Neuron (in vitro differentiated cells): Measurements from ENCODE around the gene OR10W1.

Source experiments
- H2AFZ ChIP-seq: one replicate; pipeline ENCODE4 v1.6.1; 2013; ENCODE audit warnings: low read depth, mild to moderate bottlenecking, inconsistent platforms, low read length, moderate library complexity
- H3K27me3 ChIP-seq: one replicate; pipeline ENCODE4 v1.6.1; 2013; ENCODE audit warnings: low read length; ENCODE audit not compliant: insufficient read depth
- H3K36me3 ChIP-seq: one replicate; pipeline ENCODE4 v1.6.1; 2013; ENCODE audit warnings: low read length; ENCODE audit not compliant: insufficient read depth
- H3K4me1 ChIP-seq: one replicate; pipeline ENCODE4 v1.6.1; 2013; ENCODE audit warnings: low read length; ENCODE audit not compliant: insufficient read depth
- H3K4me3 ChIP-seq: 2 replicates; pipeline ENCODE4 v1.5.1; 2013; ENCODE audit warnings: mild to moderate bottlenecking, low read length, moderate library complexity
- H3K9me3 ChIP-seq: one replicate; pipeline ENCODE4 v1.6.1; 2013; ENCODE audit warnings: low read length

OR10W1 gene, protein sequence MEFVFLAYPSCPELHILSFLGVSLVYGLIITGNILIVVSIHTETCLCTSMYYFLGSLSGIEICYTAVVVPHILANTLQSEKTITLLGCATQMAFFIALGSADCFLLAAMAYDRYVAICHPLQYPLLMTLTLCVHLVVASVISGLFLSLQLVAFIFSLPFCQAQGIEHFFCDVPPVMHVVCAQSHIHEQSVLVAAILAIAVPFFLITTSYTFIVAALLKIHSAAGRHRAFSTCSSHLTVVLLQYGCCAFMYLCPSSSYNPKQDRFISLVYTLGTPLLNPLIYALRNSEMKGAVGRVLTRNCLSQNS

DNA sequence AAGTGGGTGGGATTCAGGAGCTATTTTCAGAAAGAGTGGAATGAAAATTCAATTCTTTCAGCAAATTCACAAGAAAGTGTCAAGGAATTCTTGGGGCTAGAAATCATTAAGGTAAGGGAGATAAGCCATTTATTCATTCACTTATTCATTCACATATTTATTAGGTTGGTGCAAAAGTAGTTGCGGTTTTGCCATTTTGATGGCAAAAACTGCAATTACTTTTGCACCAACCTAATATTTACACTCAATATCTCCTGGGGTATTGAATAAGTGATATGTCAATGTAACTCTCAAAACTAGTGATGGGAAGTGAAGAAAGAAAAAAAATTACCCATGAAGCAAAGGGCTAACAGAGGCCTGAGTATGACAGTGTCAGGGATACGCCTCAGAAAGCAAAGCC, at the start of gene OR10W1:
Gene OR10W1 (minus strand): TSS at position 119 of the 400 bp plus-strand sequence. CDS start 402 bp downstream, outside the sequence.
- Histone ChIP-seq H3K9me3 (no peaks in the 10 kb centered on the region), H3K27me3 (no peaks in the 10 kb centered on the region), H3K4me3 (no peak within 1 kb of the TSS), H2AFZ (no peak within 1 kb of the TSS), H3K36me3 (no peaks in the 10 kb centered on the region), H3K4me1 (no peaks in the 10 kb centered on the region)

DNA sequence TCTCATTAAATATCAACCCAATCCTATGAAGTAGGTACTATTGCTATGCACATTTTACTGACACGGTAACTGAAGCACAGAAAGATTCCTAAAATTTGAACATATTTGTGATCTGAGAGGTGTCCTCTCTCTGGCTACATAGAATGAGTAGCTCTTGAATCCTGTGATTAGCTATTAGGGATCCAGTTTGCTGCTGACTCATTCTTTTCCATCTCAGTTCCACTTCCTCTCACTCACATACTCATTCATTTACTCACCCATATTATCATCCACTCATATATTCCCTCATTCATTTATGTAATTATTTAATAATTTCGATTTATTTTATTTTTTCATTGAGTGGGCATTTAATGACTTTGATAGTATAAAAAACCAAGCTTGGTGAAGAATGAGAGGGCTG, 48.1 kb upstream of the OR10W1 start:
- H3K9me3 ChIP-seq = no peaks in the 10 kb centered on the region
- no peak overlapping the region for H2AFZ ChIP-seq
- H3K36me3 ChIP-seq = no peaks in the 10 kb centered on the region
- no peak overlapping the region for H3K4me3 ChIP-seq
- no peaks in the 10 kb centered on the region for H3K4me1 ChIP-seq
- H3K27me3 ChIP-seq = no peaks in the 10 kb centered on the region

DNA sequence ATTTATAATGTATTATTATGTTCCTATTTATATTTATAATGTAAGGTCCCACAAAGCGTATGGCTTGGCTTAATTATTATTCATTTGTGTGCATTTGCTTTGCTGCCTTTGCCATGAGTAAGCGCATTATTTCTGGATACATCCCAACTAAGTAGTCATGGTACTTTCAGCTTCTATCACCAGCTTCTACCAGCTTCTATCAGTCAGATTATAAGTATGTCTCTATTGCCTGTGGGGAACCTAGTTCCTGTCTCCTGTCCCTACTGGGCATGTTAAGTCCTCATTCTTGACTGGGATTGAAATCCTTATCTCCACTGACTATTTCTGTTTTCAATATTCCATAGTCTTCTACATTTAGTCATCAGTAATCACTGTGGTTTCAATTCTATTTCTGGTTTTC, 33.5 kb upstream of the OR10W1 start:
- Histone ChIP-seq H2AFZ (no peak overlapping the region), H3K9me3 (no peaks in the 10 kb centered on the region)

DNA sequence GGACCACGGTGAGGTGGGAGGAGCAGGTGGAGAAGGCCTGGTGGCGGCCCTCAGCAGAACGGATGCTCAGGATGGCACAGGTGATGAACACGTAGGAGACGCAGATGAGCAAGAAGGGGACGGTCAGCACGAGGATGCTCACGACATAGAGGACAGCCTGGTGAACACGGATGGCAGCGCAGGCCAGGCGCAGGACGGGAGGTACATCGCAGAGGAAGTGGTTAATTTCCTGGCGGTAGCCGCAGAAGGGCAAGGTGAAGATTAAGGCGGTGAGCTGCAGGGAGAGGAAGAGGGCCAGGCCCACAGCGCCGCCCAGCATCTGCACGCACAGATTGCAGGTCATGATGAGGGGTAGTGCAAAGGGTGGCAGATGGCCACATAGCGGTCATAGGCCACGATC, 24.0 kb upstream of the OR10W1 start:
- Histone ChIP-seq H3K4me3 (no peak overlapping the region), H3K4me1 (no peaks in the 10 kb centered on the region), H3K9me3 (no peaks in the 10 kb centered on the region), H3K36me3 (no peaks in the 10 kb centered on the region), H2AFZ (no peak overlapping the region), H3K27me3 (no peaks in the 10 kb centered on the region)

More for the DNA sequence above, 33.5 kb upstream of the OR10W1 start:
- H3K36me3 ChIP-seq = no peaks in the 10 kb centered on the region
- no peaks in the 10 kb centered on the region for H3K4me1 ChIP-seq
- H3K4me3 ChIP-seq = no peak overlapping the region
- H3K27me3 ChIP-seq = no peaks in the 10 kb centered on the region

DNA sequence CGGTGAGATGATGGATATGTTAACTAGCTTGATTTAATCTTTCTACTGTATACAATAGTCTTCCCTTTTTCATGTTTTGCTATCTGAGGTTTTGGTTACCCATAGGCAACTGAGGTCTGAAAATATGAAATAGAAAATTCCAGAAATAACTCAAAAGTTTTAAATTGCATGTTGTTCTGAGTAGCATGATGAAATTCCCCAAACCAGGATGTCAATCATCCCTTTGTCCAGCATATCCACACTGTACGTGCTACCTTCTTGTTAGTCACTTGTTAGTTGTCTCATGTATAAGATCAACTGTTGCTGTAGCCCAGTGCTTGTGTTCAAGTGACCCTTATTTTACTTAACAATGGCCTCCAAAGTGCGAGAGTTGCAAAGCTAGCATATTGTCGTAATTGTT, 21.2 kb upstream of the OR10W1 start:
- Histone ChIP-seq H3K27me3 (no peaks in the 10 kb centered on the region), H2AFZ (no peak overlapping the region), H3K36me3 (no peaks in the 10 kb centered on the region), H3K4me1 (no peaks in the 10 kb centered on the region), H3K9me3 (no peaks in the 10 kb centered on the region), H3K4me3 (no peak overlapping the region)

DNA sequence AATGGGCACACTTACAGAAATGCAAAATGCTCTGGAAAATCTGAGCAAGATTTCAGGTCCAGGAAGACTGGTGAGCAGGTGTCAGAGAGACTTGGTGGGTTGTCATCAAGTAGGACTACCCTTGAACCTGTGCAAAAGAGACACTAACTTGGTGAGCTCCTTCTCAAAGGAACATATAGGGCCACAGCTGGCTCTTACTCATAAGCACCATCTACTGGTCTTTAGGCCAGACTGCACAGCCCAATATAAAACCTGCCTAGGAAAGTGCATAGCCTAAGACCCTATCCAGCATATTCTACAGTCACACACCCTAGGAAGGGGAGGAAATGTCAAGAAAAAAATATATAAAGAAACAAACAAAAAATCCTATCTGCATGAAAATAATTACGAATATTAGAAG, 18.2 kb upstream of the OR10W1 start:
- Histone ChIP-seq H3K4me1 (no peaks in the 10 kb centered on the region), H3K9me3 (no peaks in the 10 kb centered on the region), H3K27me3 (no peaks in the 10 kb centered on the region), H2AFZ (no peak overlapping the region), H3K36me3 (no peaks in the 10 kb centered on the region), H3K4me3 (no peak overlapping the region)

DNA sequence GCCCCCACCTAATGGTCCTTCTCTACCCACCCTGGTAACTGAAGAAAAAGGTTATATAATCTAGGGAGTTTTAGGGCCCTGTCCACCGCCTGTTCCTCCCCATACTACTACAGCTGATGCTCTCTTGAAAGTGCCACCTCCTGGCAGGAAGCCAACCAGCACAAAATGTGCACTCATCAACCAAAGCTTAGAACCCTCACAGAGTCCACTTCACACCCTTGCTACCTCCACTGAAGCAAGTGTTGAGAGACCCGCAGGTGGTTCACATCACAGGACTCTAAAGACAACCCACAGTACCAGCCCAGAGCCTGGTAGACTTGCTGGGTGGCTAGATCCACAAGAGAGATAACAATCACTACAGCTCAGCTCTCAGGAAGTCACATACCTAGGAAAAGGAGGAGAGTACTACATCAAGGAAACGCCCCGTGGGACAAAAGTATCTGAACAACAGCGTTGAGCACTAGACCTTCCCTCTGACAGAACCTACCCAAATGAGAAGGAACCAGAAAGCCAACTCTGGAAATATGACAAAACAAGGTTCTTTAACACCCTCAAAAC, 17.5 kb upstream of the OR10W1 start:
- no peak overlapping the region for H3K4me3 ChIP-seq
- H3K4me1 ChIP-seq = no peaks in the 10 kb centered on the region
- H2AFZ ChIP-seq = no peak overlapping the region
- H3K27me3 ChIP-seq = no peaks in the 10 kb centered on the region
- no peaks in the 10 kb centered on the region for H3K9me3 ChIP-seq
- no peaks in the 10 kb centered on the region for H3K36me3 ChIP-seq

DNA sequence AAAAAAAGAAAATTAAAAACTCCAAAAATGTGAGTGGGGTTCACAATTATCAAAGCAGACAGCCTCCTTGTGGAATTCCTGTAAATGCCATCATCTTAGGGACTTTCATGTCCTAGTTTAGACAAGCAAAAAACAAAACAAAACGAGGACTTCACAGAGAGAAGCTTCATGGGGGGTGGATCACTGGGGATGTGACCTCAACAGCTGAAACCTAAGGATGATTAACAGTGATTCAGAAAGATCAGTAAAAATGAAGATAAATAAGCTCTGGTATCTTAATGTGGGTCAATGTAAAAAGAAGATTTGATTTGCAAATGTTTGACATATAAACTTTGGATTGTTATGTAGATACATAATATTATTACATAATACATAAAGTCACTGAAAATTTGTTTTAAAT, 8.1 kb upstream of the OR10W1 start:
- no peaks in the 10 kb centered on the region for H3K36me3 ChIP-seq
- H3K4me1 ChIP-seq = no peaks in the 10 kb centered on the region
- no peaks in the 10 kb centered on the region for H3K9me3 ChIP-seq
- no peak overlapping the region for H2AFZ ChIP-seq
- H3K27me3 ChIP-seq = no peaks in the 10 kb centered on the region
- H3K4me3 ChIP-seq = no peak overlapping the region

DNA sequence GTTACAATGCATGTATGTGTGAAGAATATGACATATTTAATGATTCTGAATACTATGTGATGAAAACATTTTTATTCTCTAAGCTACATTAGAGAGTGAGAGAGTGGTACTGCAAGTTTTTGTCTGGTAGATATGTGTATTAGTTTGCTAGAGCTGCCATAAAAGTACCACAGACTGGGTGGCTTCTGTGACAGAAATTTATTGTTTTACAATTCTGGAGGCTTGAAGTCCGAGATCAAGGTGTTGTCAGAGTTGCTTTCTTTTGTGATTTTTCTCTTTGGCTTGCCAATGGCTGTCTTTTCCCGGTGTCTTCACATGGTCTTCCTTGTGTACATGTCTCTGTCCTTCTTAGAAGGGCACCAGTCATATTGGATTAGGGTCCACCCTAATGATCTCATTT, 6.9 kb upstream of the OR10W1 start:
- H3K9me3 ChIP-seq = no peaks in the 10 kb centered on the region
- no peak overlapping the region for H2AFZ ChIP-seq
- H3K4me3 ChIP-seq = no peak overlapping the region
- no peaks in the 10 kb centered on the region for H3K4me1 ChIP-seq
- no peaks in the 10 kb centered on the region for H3K27me3 ChIP-seq
- no peaks in the 10 kb centered on the region for H3K36me3 ChIP-seq

- Histone ChIP-seq H3K9me3 (no peaks in the 10 kb centered on the region), H3K27me3 (no peaks in the 10 kb centered on the region), H2AFZ (no peak overlapping the region), H3K4me1 (no peaks in the 10 kb centered on the region), H3K4me3 (no peak overlapping the region), H3K36me3 (no peaks in the 10 kb centered on the region)
Measured at GRCh38 chr11:58259983-58260382, 8.1 kb downstream of the OR10W1 start.

- no peak overlapping the region for H2AFZ ChIP-seq
- no peaks in the 10 kb centered on the region for H3K9me3 ChIP-seq
- no peaks in the 10 kb centered on the region for H3K27me3 ChIP-seq
- H3K4me3 ChIP-seq = no peak overlapping the region
- no peaks in the 10 kb centered on the region for H3K4me1 ChIP-seq
- no peaks in the 10 kb centered on the region for H3K36me3 ChIP-seq
Measured at GRCh38 chr11:58254936-58255335, 13.1 kb downstream of the OR10W1 start.

DNA sequence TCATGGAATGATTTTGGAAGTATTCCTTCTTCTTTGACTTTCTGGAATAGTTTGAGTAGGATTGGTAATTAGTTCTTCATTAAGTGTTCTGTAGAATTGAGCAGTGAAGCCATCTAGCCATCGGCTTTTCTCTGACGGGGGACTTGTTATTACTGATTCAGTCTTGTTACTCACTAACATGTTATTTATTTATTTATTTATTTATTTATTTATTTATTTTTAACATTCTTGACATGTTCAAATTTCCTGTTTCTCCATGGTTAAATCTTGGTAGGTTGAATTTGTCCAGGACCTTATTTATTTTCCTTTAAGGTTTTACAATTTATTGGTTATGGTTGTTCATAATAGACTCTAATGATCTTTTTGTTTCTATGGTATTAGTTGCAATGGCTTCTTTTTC, 24.1 kb downstream of the OR10W1 start:
- H2AFZ ChIP-seq = no peak overlapping the region
- H3K36me3 ChIP-seq = no peaks in the 10 kb centered on the region
- H3K27me3 ChIP-seq = no peaks in the 10 kb centered on the region
- H3K9me3 ChIP-seq = no peaks in the 10 kb centered on the region
- no peak overlapping the region for H3K4me3 ChIP-seq
- no peaks in the 10 kb centered on the region for H3K4me1 ChIP-seq

DNA sequence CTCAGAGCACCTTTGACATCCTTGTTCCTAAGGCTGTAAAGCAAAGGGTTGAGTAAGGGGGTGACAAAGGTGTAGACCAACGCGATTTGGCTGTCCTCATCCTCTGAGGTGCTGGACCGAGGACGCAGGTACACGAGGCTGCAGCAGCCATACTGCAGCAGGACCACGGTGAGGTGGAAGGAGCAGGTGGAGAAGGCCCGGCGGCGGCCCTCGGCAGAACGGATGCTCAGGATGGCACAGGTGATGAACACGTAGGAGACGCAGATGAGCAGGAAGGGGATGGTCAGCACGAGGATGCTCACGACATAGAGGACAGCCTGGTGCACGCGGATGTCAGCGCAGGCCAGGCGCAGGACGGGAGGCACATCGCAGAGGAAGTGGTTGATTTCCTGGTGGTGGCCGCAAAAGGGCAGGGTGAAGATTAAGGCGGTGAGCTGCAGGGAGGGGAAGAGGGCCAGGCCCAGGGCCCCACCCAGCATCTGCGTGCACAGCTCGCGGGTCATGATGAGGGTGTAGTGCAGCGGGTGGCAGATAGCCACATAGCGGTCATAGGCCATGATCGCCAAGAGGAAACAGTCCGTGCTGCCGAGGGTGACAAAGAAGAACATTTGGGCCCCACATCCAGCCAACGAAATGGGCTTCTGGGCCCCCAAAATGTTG, 40.0 kb downstream of the OR10W1 start:
- no peaks in the 10 kb centered on the region for H3K36me3 ChIP-seq
- no peaks in the 10 kb centered on the region for H3K4me1 ChIP-seq
- no peak overlapping the region for H3K4me3 ChIP-seq
- no peaks in the 10 kb centered on the region for H3K9me3 ChIP-seq
- no peaks in the 10 kb centered on the region for H3K27me3 ChIP-seq
- no peak overlapping the region for H2AFZ ChIP-seq
